ENCODE measurements around the gene KDM4C.
"Not testable (repeated sequence)": the region's sequence is repeated elsewhere in the genome, so short reads cannot be mapped to it uniquely, and the experiment has no call there.

Gene KDM4C

DNA sequence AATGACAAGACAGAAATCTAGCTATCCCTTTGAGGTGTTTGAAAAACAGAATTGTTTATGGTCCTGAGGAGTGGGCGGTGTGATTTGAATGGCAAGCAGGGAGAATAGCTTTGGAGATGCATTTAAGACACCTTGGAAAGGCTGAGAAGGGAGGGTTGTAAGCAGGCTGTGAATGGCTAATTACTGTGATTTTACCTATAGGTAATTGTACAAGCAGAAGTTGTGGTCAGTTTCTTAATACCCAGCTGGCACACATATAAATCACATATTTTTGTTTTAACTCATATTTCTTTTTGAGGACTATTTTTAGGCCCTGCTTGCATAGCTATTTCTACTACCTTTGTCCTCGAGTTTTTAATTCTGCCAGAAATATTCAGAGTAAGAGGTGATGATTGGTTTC lies 248.6 kb downstream of the KDM4C start:
- TF ChIP-seq, protein P1, sequence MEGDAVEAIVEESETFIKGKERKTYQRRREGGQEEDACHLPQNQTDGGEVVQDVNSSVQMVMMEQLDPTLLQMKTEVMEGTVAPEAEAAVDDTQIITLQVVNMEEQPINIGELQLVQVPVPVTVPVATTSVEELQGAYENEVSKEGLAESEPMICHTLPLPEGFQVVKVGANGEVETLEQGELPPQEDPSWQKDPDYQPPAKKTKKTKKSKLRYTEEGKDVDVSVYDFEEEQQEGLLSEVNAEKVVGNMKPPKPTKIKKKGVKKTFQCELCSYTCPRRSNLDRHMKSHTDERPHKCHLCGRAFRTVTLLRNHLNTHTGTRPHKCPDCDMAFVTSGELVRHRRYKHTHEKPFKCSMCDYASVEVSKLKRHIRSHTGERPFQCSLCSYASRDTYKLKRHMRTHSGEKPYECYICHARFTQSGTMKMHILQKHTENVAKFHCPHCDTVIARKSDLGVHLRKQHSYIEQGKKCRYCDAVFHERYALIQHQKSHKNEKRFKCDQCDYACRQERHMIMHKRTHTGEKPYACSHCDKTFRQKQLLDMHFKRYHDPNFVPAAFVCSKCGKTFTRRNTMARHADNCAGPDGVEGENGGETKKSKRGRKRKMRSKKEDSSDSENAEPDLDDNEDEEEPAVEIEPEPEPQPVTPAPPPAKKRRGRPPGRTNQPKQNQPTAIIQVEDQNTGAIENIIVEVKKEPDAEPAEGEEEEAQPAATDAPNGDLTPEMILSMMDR (IDR thresholded peaks at IDR 0.05; ENCODE audit: insufficient read depth, low read length, poor library complexity, severe bottlenecking), result no peak
- Histone ChIP-seq H3K4me3 (replicated peaks; ENCODE audit: low read depth, low read length) (no peak overlapping the region), H3K36me3 (ENCODE audit: control insufficient read depth, insufficient read depth, low read length) (peaks cover 6% of the 10 kb centered on the region), H3K27me3 (replicated peaks; ENCODE audit: control insufficient read depth, insufficient read depth, low read length) (no peaks in the 10 kb centered on the region)
- DNase-seq (ENCODE audit: extremely low read depth, insufficient read length), result no peak

DNA sequence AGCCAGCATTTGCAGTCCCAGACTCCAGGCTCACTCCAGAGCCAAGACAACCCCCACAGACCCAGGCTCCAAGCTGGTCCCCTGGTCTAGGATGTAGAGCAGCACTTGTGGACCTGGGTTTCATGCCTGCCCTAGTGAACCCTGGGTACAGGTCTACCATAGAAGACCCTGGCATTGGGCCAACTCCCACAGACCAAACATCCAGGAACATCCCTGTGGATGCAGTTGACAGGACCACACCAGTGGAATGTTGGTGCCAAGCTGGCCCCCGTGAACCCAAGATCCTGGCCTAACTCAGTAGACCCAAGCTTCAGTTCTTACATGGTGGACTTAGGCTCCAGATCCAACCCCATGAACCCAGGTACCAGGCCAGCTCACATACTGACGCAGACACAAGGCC lies 250.6 kb downstream of the KDM4C start:
- peaks cover 10% of the 10 kb centered on the region for H3K36me3 ChIP-seq (ENCODE audit: control insufficient read depth, insufficient read depth, low read length)
- no peak for DNase-seq (ENCODE audit: extremely low read depth, insufficient read length)
- H3K4me3 ChIP-seq (replicated peaks; ENCODE audit: low read depth, low read length), result no peak overlapping the region
- no peaks in the 10 kb centered on the region for H3K27me3 ChIP-seq (replicated peaks; ENCODE audit: control insufficient read depth, insufficient read depth, low read length)
- TF ChIP-seq, protein P1 (IDR thresholded peaks at IDR 0.05; ENCODE audit: insufficient read depth, low read length, poor library complexity, severe bottlenecking), result no peak

DNA sequence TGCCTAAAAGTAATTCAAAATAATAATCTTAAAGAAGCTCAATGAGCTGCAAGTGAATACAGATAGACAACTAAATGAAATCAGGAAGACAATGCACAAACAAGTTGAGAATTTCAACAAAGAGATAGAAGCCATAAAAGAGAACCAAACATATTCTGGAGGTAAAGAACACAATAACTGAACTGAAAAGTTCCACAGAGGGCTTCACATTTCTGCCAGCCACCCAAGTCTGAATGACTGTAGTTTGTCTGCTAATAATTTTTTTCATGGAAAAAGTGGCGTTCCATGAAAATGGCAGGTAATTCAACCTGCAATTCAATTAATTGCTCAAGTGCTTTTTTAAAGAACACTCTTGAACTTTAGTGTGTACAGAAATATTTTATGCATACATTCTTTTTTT lies 251.3 kb downstream of the KDM4C start:
- H3K36me3 ChIP-seq (ENCODE audit: control insufficient read depth, insufficient read depth, low read length), result peaks cover 10% of the 10 kb centered on the region
- TF ChIP-seq, protein P1 (IDR thresholded peaks at IDR 0.05; ENCODE audit: insufficient read depth, low read length, poor library complexity, severe bottlenecking), result no peak
- DNase-seq (ENCODE audit: extremely low read depth, insufficient read length), result no peak
- H3K4me3 ChIP-seq (replicated peaks; ENCODE audit: low read depth, low read length), result no peak overlapping the region
- H3K27me3 ChIP-seq (replicated peaks; ENCODE audit: control insufficient read depth, insufficient read depth, low read length), result no peaks in the 10 kb centered on the region

DNA sequence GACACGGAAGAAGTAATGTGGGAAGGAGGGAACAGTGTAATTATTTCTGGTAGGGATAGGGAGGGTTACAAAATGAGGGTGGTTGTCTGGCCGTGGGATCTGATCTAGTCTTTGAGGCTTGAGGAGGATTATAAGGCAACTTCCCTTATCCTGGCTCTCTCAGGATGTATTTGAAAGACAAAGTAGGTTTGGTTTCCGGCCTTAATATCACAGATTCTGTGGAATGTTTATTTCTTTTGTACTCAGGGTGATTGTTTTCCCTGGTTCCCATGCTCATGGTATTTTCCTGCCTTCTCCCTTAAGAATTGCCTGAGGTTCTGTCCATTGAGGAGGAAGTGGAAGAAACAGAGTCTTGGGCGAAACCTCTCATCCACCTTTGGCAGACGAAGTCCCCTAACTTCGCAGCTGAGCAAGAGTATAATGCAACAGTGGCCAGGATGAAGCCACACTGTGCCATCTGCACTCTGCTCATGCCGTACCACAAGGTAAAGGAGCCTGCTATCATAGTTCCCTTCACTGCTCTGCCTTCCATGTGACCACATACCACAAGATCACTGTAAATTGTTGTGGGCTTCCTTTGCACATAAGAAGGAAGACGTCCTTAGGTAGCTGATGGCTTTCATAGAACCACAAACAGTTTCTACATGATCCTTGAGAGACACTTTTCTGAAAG lies 253.8 kb downstream of the KDM4C start:
- peak; percentile 4 for DNase-seq (ENCODE audit: extremely low read depth, insufficient read length)
- TF ChIP-seq, protein P1 (IDR thresholded peaks at IDR 0.05; ENCODE audit: insufficient read depth, low read length, poor library complexity, severe bottlenecking), result no peak
- Histone ChIP-seq H3K36me3 (ENCODE audit: control insufficient read depth, insufficient read depth, low read length) (peaks cover 10% of the 10 kb centered on the region), H3K4me3 (replicated peaks; ENCODE audit: low read depth, low read length) (no peak overlapping the region), H3K27me3 (replicated peaks; ENCODE audit: control insufficient read depth, insufficient read depth, low read length) (no peaks in the 10 kb centered on the region)

DNA sequence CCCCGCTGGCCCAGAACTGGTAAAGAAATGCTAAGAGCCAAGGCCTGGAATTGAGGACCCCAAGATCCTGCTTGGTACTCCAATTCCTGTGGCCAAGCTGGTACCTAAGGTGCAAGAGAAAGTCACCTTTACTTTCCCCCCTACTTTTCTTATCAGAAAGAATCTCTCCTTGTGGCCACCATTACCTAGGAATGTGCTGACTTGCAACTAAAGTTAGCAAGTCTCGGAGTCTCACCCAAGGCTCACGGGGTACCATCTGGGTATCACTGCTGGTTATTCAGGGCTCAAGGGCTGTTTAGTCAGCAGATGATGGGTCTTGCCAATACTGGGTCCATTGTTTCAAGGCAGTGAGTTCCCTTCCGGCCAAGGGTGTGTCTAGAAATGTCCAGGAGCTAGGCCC lies 270.2 kb downstream of the KDM4C start:
- TF ChIP-seq, protein P1 (IDR thresholded peaks at IDR 0.05; ENCODE audit: insufficient read depth, low read length, poor library complexity, severe bottlenecking), result no peak
- Histone ChIP-seq H3K4me3 (replicated peaks; ENCODE audit: low read depth, low read length) (no peak overlapping the region), H3K36me3 (ENCODE audit: control insufficient read depth, insufficient read depth, low read length) (peaks cover 7% of the 10 kb centered on the region), H3K27me3 (replicated peaks; ENCODE audit: control insufficient read depth, insufficient read depth, low read length) (no peaks in the 10 kb centered on the region)
- no peak for DNase-seq (ENCODE audit: extremely low read depth, insufficient read length)

DNA sequence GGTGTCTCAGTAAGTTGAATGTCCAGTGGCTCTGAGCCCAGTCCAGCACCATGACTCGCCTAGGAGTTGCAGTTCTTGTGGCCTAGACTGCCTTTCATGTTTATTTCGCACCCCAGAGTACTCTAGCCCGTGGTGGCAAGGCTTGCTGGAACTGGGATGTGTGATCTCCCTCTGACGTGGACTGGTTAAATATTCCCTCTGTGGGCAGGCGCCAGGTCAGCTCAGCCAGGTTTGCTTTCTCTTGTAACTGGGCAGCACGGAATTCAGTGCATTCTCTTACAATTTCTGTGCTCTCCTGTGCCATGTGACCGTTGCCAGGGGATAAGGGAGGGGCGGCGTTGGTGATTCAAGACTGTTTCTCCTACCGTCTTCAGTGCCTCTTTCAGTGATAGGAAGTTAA lies 270.8 kb downstream of the KDM4C start:
- TF ChIP-seq, protein P1 (IDR thresholded peaks at IDR 0.05; ENCODE audit: insufficient read depth, low read length, poor library complexity, severe bottlenecking), result no peak
- H3K27me3 ChIP-seq (replicated peaks; ENCODE audit: control insufficient read depth, insufficient read depth, low read length), result no peaks in the 10 kb centered on the region
- H3K4me3 ChIP-seq (replicated peaks; ENCODE audit: low read depth, low read length), result no peak overlapping the region
- H3K36me3 ChIP-seq (ENCODE audit: control insufficient read depth, insufficient read depth, low read length), result peaks cover 7% of the 10 kb centered on the region
- DNase-seq (ENCODE audit: extremely low read depth, insufficient read length), result no peak

DNA sequence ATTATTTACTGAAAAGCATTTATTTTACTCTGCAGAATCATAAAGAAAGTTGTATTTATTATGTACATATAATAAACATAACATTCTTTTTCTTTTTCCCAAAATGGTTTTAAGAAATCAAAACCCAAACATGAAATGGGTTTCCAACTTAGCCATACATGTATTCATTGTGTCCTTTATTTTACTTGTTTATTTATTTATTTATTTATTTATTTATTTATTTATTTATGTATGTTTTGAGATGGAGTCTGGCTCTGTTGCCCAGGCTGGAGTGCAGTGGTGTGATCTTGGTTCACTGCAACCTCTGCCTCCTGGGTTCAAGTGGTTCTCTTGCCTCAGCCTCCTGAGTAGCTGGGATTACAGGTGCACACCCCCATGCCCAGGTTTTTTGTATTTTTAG lies 273.2 kb downstream of the KDM4C start:
- H3K36me3 ChIP-seq (ENCODE audit: control insufficient read depth, insufficient read depth, low read length); H3K27me3 ChIP-seq (replicated peaks; ENCODE audit: control insufficient read depth, insufficient read depth, low read length); DNase-seq (ENCODE audit: extremely low read depth, insufficient read length); H3K4me3 ChIP-seq (replicated peaks; ENCODE audit: low read depth, low read length): not testable (repeated sequence)

Measured in GM06990 (cell line).